Astrocyte of the spinal cord (primary cell): ENCODE data around the gene AGAP5.
"Not testable (repeated sequence)": the region's sequence is repeated elsewhere in the genome, so short reads cannot be mapped to it uniquely, and the experiment has no call there.

Source experiments
- DNase-seq: peaks from one replicate; pipeline ENCODE4 v3.0.0; 2011; ENCODE audit warnings: low read depth, low spot score
- H3K4me3 ChIP-seq: 2 replicates; pipeline ENCODE4 v1.5.1; 2011; ENCODE audit warnings: low read depth, mild to moderate bottlenecking, low read length, moderate library complexity
- CTCF ChIP-seq: IDR thresholded peaks from 2 replicates; pipeline ENCODE4 v1.5.1; 2012; ENCODE audit warnings: low read depth, mild to moderate bottlenecking, low read length, inconsistent platforms
- in situ Hi-C: cut with HindIII; loops from 2 replicates; pipeline ENCODE4 v1.10.0; 2017; ENCODE audit warnings: low sequenced_read_pairs

AGAP5 gene

GRCh38 chr10:73723516-73723915 lies 25.6 kb upstream of the AGAP5 start:
- no peak for DNase-seq
- in situ Hi-C loops, result no loop called here
- H3K4me3 ChIP-seq, result no peak overlapping the region
- TF ChIP-seq CTCF, result no peak

- peak; percentile 45 for DNase-seq
- in situ Hi-C loops, H3K4me3 ChIP-seq: not testable (repeated sequence)
These were observed 22.7 kb upstream of the AGAP5 start for GRCh38 chr10:73720561-73720960.

- in situ Hi-C loops, result no loop called here
- no peak for DNase-seq
- H3K4me3 ChIP-seq, result no peak overlapping the region
- TF ChIP-seq CTCF, result no peak
These were observed 19.6 kb upstream of the AGAP5 start for GRCh38 chr10:73717556-73717955.

- in situ Hi-C loops, result no loop called here
- H3K4me3 ChIP-seq, result no peak overlapping the region
- DNase-seq, result no peak
- no peak for TF ChIP-seq CTCF
These were observed 18.3 kb upstream of the AGAP5 start for GRCh38 chr10:73716251-73716650.

- in situ Hi-C loops, H3K4me3 ChIP-seq, DNase-seq: not testable (repeated sequence)
These were observed 17.6 kb upstream of the AGAP5 start for GRCh38 chr10:73715179-73716156.

- H3K4me3 ChIP-seq, DNase-seq, in situ Hi-C loops: not testable (repeated sequence)
These were observed 16.6 kb upstream of the AGAP5 start for GRCh38 chr10:73714483-73714882.

GRCh38 chr10:73713912-73714311 lies 16.0 kb upstream of the AGAP5 start:
- DNase-seq, H3K4me3 ChIP-seq, in situ Hi-C loops: not testable (repeated sequence)

- in situ Hi-C loops, DNase-seq, H3K4me3 ChIP-seq: not testable (repeated sequence)
These were observed 13.8 kb upstream of the AGAP5 start for GRCh38 chr10:73711683-73712082.

- in situ Hi-C loops, DNase-seq, H3K4me3 ChIP-seq: not testable (repeated sequence)
These were observed 10.2 kb upstream of the AGAP5 start for GRCh38 chr10:73708122-73708521.

GRCh38 chr10:73707628-73708027 lies 9.7 kb upstream of the AGAP5 start:
- H3K4me3 ChIP-seq, in situ Hi-C loops, DNase-seq: not testable (repeated sequence)

- H3K4me3 ChIP-seq, in situ Hi-C loops, DNase-seq: not testable (repeated sequence)
These were observed 8.6 kb upstream of the AGAP5 start for GRCh38 chr10:73706488-73706887.

- H3K4me3 ChIP-seq, DNase-seq, in situ Hi-C loops: not testable (repeated sequence)
These were observed 7.7 kb upstream of the AGAP5 start for GRCh38 chr10:73705506-73706072.

- in situ Hi-C loops, DNase-seq, H3K4me3 ChIP-seq: not testable (repeated sequence)
These were observed 6.0 kb upstream of the AGAP5 start for GRCh38 chr10:73703924-73704323.

- H3K4me3 ChIP-seq, DNase-seq, in situ Hi-C loops: not testable (repeated sequence)
These were observed 910 bp upstream of the AGAP5 start for GRCh38 chr10:73698819-73699218.
